ENCODE results near the gene FTO.

The FTO gene

GRCh38 chr16:54145881-54146280 is 441.9 kb downstream of the FTO start:
- no peak for DNase-seq

DNA sequence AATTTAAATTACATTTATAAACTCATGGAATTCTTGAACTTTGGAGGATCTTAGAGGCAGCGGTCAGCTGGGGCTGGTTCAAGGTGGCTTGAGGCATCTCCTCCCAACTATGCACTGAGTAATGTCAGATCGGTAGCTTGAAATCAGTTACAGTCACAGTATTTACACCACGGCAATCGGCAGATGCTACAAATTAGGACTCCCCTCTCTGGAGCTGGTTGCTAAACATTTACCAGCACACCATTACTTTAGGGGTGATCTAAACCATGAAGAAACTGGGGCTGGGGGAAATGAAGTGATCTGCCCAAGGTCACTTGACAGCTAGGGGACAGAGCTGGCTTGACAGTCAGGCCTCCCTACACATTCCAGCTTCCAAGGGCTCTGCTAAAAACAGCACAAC is 445.0 kb downstream of the FTO start:
- no peak for DNase-seq

GRCh38 chr16:54150861-54151260 is 446.9 kb downstream of the FTO start:
- DNase-seq, result no peak

- no peak for DNase-seq
Observed at GRCh38 chr16:54152362-54153239, 448.6 kb downstream of the FTO start.

DNA sequence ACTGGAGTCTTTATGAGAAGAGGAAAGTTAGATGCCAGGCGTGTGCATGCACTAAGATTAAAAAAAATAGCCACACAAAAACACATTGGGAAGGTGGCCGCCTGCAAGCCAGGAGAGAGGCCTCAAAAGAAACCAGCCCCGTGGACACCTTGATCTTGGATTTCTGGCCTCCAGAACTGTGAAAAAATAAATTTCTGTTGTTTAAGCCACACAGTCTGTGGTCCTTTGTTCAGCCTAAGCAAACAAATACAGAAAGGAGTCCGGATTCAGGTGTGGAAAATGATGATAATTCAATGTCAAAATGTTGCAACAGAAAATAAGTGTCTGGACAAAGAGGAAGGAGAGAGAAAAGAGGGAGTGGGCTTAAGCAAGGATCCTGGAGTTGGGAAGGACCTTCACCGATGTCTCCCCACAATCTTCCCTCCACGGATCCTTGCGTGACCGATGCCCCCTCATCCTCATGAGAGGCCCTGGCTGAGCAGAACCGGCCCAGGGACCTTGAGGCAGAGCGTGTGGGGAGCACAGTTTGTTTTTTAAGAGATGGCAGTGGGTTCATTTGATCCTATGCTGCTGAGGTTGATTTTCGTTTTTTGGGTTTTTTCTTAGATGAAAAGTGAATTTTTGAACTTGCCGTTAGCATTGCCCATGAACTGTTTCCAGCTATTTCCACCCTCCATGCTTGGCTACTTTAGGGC is 449.4 kb downstream of the FTO start:
- no peak for DNase-seq

DNA sequence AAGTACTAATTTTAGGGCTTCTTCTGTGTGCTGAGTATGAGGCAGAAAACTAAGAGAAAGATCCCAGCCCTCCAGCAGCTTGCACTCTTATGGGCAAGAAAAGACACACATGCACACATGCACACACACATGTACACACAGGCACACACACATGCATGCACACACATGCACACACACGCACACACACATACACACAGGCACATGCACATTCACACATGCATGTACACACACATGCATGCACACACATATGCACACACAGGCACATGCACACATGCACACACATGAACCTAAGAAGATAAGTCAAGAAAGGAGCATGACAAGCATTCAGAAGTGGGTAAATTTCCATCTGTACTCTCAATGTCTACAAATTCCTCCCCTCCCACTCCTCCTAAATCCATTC is 452.4 kb downstream of the FTO start:
- DNase-seq, result no peak

DNA sequence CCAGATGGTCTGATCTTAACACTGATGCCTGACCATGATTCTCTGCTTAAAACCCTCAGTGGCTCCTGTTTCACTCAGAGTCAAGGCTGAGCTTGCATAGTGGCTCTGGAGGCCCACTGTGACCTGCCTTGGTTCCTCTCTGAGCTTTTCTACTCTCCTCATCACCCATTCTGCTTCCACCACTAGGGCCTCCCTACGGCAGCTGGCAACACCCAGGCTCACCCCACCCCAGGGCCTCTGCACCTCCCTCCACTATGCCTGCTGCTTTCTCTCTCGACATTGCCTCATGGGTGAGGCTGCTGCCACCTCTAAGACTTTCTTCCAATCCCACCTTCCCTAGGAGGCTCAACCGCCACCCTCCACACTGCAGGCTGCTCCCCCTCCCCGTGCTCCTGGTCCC is 455.0 kb downstream of the FTO start:
- no peak for DNase-seq

- no peak for DNase-seq
Observed at GRCh38 chr16:54159490-54160080, 455.6 kb downstream of the FTO start.

- DNase-seq, result no peak
Observed at GRCh38 chr16:54160252-54160860, 456.4 kb downstream of the FTO start.

DNA sequence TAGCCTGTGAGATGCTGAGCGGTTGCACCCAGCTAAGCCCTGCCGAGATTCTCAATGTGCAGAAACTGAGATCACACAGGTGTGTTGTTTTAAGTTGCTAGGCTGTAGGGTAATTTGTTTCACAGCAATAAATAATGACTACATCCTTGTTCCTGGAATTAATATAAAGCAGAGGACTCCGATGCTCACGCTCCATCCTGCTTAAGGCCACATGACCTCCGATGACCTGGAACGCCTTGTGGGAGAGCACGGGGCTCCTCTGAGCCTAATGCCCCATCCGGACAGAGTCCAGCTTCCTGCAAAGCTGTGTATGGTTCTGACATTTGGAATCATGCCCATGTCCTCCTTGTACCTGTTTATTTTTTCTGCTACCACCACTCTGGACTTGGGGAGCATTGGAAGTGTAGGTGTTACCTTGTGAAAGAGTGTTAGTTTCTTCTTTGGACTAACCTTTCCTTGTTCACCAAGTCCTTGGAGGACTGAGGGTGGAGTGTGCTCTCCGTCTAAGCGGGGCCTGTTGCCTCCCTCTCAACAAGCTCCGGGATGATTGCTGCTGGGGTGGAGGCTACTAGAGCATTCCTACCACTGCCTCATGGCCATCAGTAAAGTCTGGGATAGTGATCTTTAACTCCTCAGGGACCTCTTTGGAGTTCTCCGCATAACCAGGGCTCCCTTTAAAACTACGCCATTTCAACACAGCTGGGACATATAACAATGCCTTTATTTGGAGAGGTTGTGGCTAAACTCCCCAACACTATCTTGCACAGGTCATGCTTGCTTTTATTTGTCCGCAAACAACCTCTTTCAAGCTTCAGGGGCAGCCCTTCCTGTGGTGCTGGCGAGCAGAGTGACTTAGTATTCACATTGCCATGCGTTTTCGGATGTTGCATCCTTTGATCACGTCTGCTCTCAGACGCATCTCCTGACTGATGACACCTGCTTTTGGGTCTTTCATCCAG is 457.3 kb downstream of the FTO start:
- no peak for DNase-seq

DNA sequence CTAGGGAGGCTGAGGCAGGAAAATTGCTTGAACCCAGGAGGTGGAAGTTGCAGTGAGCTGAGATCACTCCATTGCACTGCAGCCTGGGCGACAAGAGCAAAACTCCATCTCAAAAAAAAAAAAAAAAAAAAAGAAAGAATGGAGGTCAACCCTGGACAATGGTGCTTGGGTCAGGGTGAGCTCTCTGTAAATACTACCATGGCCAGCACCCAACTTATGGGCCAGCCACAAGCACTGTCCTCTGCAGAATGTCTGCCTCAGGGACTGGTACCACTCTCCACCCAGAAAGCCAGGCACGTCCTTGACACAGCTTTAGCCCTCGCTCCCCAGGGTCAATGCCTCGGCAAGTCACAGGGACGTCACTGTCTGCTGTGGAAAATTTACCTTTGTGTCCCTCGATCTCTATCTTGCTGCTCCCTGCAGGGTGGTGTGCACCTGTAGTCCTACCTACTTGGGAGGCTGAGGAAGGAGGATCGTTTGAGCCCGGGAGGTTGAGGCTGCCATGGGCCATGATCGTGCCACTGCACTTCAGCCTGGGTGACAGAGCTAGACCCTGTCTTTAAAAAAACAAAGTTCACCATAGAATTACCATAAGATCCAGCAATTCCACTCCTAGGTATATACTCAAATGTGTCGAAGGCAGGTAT is 459.4 kb downstream of the FTO start:
- DNase-seq, result no peak

DNA sequence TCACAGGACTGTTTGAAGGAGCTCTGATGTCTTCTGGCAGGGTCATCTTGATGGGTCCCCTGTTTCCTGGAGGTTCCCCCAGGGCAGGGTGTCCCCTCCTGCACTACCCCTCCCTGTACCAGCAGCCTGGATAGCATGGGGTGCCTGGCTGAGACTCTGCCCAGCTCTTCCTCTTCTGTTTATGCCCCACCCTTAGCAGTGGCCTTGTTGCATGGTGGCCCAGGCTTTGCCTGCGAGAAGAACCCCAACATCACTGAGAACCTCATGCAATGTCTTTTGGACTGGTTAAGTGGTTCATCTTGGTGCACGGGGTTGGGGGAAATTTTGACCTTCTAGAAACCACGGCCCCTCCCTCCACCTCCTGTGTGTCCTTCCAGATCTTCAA is 460.8 kb downstream of the FTO start:
- DNase-seq, result no peak

DNA sequence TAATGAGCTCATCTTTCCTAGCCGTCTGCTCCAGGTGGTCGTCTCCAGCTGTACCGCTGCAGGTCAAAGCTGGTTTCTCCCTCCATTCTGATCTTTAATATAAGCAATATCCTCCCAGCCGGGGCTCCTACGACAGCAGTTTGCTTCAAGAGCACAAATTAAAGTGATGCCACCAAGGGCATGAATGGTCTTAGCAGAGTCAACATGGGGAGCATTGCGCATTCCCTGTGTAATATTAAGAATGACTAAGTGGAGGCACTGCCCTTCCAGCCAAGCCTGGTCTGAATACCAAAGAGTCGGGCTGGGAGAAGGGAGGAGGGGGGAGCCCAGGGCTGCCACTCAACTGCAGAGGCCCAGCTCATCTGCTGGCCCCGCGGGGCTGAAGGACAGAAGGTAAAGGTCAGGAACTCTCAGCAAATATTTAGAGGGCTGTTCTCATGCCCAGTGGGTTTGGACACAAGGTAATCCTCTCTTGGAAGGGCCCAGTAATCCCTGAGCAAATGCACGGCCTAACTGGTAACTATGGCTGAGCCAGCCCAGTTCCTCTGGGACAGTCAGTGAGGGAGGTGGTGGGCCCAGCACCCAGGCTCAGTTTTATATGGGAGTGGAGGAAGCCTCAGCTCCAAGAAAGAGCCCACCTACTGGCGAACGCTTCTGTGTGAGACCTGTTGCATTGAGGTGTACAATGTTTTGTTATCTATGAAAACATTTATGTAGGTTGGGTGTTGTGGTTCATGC is 461.4 kb downstream of the FTO start:
- no peak for DNase-seq

- no peak for DNase-seq
Observed at GRCh38 chr16:54165912-54166865, 462.2 kb downstream of the FTO start.

- no peak for DNase-seq
Observed at GRCh38 chr16:54169112-54169511, 465.2 kb downstream of the FTO start.

GRCh38 chr16:54171626-54172537 is 467.9 kb downstream of the FTO start:
- peak in 1 of 51 donors; percentile 2 for DNase-seq

GRCh38 chr16:54173490-54173889 is 469.5 kb downstream of the FTO start:
- DNase-seq, result no peak

All from hypothalamus (tissue), 51 donors.